ENCODE measurements around the gene PAN3. TPM values are rescaled to one million over a fixed set of nuclear protein-coding genes. Genes with fewer than 3 reads are reported as not detected.
A peak's percentile ranks its signal among the peaks of the same experiment; 100 is the strongest.

PAN3 gene
- total RNA-seq, 1 donor from 2014 or later = 50.1 TPM

DNA sequence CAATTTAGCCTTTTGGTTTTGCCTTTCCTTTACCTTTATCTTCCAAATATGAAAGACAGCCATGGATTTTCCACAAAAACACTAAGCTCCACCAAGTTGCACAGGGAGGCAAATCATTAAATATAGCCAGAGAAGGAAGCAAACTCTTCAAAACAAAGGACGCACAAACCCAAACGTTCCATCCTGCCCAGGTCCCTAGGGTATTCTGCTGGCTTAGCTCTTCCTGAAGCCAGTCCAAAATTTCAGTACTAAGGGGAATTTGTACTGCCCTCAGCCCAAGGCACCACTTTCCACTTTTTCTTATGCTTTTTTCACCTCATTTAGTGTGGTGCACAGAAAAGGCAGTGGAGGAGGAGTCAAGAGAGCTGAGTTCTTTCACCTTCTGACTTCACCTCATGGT lies 186.7 kb downstream of the PAN3 start:
- Histone ChIP-seq H3K27ac (no peak overlapping the region), H3K79me2 (ENCODE audit: low read depth) (no peaks in the 10 kb centered on the region), H2AFZ (replicated peaks) (no peak overlapping the region), H4K20me1 (ENCODE audit: low read depth) (no peaks in the 10 kb centered on the region), H3K4me2 (no peak overlapping the region), H3K9ac (no peak overlapping the region), H3K4me1 (no peaks in the 10 kb centered on the region), H3K4me3 (no peak overlapping the region), H3K36me3 (no peaks in the 10 kb centered on the region), H3K9me3 (ENCODE audit: low read depth) (no peaks in the 10 kb centered on the region), H3K27me3 (no peaks in the 10 kb centered on the region), H3F3A (ENCODE audit: low read depth) (no peaks in the 10 kb centered on the region)
- Mint-ChIP-seq H3K36me3 (no peaks in the 10 kb centered on the region), H3K27me3 (ENCODE audit: insufficient read depth, low read depth) (peaks cover 2% of the 10 kb centered on the region), H3K9me3 (no peaks in the 10 kb centered on the region), H3K4me3 (no peak overlapping the region), H3K4me1 (no peaks in the 10 kb centered on the region), H3K27ac (no peak overlapping the region)
- TF ChIP-seq EZH2phosphoT487 (IDR thresholded peaks at IDR 0.05) (no peak), EZH2 (IDR thresholded peaks at IDR 0.05) (no peak)
- TF ChIP-seq, protein P1, sequence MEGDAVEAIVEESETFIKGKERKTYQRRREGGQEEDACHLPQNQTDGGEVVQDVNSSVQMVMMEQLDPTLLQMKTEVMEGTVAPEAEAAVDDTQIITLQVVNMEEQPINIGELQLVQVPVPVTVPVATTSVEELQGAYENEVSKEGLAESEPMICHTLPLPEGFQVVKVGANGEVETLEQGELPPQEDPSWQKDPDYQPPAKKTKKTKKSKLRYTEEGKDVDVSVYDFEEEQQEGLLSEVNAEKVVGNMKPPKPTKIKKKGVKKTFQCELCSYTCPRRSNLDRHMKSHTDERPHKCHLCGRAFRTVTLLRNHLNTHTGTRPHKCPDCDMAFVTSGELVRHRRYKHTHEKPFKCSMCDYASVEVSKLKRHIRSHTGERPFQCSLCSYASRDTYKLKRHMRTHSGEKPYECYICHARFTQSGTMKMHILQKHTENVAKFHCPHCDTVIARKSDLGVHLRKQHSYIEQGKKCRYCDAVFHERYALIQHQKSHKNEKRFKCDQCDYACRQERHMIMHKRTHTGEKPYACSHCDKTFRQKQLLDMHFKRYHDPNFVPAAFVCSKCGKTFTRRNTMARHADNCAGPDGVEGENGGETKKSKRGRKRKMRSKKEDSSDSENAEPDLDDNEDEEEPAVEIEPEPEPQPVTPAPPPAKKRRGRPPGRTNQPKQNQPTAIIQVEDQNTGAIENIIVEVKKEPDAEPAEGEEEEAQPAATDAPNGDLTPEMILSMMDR (IDR thresholded peaks at IDR 0.05) = no peak
- DNase-seq (ENCODE audit: low spot score) = no peak

DNA sequence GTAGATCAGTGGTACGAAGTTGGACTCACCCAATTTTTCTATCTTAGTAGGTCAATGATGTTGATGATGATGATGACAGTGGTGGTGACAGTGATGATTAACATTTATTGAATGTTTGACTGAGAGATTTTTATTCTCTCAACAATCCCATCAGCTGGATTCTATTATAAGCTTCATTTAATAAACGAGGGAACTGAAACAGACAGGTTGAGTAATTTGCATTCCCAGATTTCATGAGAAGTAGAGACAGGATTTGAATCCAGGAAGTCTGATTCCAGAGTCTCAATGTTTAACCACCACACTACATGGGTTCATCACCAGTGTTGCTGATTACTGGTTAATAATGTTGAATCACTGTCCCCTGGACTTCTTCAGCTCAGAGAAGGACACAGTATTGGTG lies 187.7 kb downstream of the PAN3 start:
- Histone ChIP-seq H3K36me3 (no peaks in the 10 kb centered on the region), H4K20me1 (ENCODE audit: low read depth) (no peaks in the 10 kb centered on the region), H3K4me2 (no peak overlapping the region), H3F3A (ENCODE audit: low read depth) (no peaks in the 10 kb centered on the region), H3K79me2 (ENCODE audit: low read depth) (no peaks in the 10 kb centered on the region), H3K4me3 (no peak overlapping the region), H2AFZ (replicated peaks) (no peak overlapping the region), H3K4me1 (no peaks in the 10 kb centered on the region), H3K27me3 (no peaks in the 10 kb centered on the region), H3K9ac (no peak overlapping the region), H3K9me3 (ENCODE audit: low read depth) (no peaks in the 10 kb centered on the region), H3K27ac (no peak overlapping the region)
- TF ChIP-seq, protein P1 (IDR thresholded peaks at IDR 0.05) = no peak
- TF ChIP-seq EZH2phosphoT487 (IDR thresholded peaks at IDR 0.05) = no peak
- no peak for TF ChIP-seq EZH2 (IDR thresholded peaks at IDR 0.05)
- H3K27ac Mint-ChIP-seq = no peak overlapping the region
- no peak overlapping the region for H3K4me3 Mint-ChIP-seq
- H3K36me3 Mint-ChIP-seq = no peaks in the 10 kb centered on the region
- DNase-seq (ENCODE audit: low spot score) = no peak
- H3K9me3 Mint-ChIP-seq = no peaks in the 10 kb centered on the region
- H3K27me3 Mint-ChIP-seq (ENCODE audit: insufficient read depth, low read depth) = peaks cover 2% of the 10 kb centered on the region
- H3K4me1 Mint-ChIP-seq = no peaks in the 10 kb centered on the region

GRCh38 chr13:28327373-28328270 lies 189.3 kb downstream of the PAN3 start:
- no peaks in the 10 kb centered on the region for H4K20me1 ChIP-seq (ENCODE audit: low read depth)
- TF ChIP-seq, protein P1 (IDR thresholded peaks at IDR 0.05) = no peak
- no peak for TF ChIP-seq EZH2phosphoT487 (IDR thresholded peaks at IDR 0.05)
- no peak for TF ChIP-seq EZH2 (IDR thresholded peaks at IDR 0.05)

More at GRCh38 chr13:28327373-28328270, 189.3 kb downstream of the PAN3 start:
- Histone ChIP-seq H3K79me2 (ENCODE audit: low read depth) (no peaks in the 10 kb centered on the region), H3K36me3 (no peaks in the 10 kb centered on the region), H3F3A (ENCODE audit: low read depth) (no peaks in the 10 kb centered on the region), H3K4me3 (no peak overlapping the region), H3K27me3 (no peaks in the 10 kb centered on the region), H2AFZ (replicated peaks) (peak overlapping the region; percentile 31), H3K4me1 (no peaks in the 10 kb centered on the region), H3K9ac (no peak overlapping the region), H3K9me3 (ENCODE audit: low read depth) (no peaks in the 10 kb centered on the region), H3K4me2 (no peak overlapping the region), H3K27ac (no peak overlapping the region)
- H3K27ac Mint-ChIP-seq = no peak overlapping the region
- H3K27me3 Mint-ChIP-seq (ENCODE audit: insufficient read depth, low read depth) = peaks cover 2% of the 10 kb centered on the region
- H3K36me3 Mint-ChIP-seq = no peaks in the 10 kb centered on the region
- DNase-seq (ENCODE audit: low spot score) = no peak
- no peak overlapping the region for H3K4me3 Mint-ChIP-seq
- no peaks in the 10 kb centered on the region for H3K4me1 Mint-ChIP-seq
- H3K9me3 Mint-ChIP-seq = no peaks in the 10 kb centered on the region

All from neural progenitor cell (in vitro differentiated cells).